HG03457 (cell line): Measurements from ENCODE around the gene MSI2.

Experiments used
- ATAC-seq: cut with Tn5 transposase; IDR thresholded peaks from one replicate; pipeline ENCODE4 v1.9.1; 2021; ENCODE audit warnings: moderate number of reproducible peaks; ENCODE audit not compliant: unreplicated experiment

The MSI2 gene

GRCh38 chr17:57313097-57313835, 56.9 kb downstream of the MSI2 start:
- ATAC-seq: no peak

DNA sequence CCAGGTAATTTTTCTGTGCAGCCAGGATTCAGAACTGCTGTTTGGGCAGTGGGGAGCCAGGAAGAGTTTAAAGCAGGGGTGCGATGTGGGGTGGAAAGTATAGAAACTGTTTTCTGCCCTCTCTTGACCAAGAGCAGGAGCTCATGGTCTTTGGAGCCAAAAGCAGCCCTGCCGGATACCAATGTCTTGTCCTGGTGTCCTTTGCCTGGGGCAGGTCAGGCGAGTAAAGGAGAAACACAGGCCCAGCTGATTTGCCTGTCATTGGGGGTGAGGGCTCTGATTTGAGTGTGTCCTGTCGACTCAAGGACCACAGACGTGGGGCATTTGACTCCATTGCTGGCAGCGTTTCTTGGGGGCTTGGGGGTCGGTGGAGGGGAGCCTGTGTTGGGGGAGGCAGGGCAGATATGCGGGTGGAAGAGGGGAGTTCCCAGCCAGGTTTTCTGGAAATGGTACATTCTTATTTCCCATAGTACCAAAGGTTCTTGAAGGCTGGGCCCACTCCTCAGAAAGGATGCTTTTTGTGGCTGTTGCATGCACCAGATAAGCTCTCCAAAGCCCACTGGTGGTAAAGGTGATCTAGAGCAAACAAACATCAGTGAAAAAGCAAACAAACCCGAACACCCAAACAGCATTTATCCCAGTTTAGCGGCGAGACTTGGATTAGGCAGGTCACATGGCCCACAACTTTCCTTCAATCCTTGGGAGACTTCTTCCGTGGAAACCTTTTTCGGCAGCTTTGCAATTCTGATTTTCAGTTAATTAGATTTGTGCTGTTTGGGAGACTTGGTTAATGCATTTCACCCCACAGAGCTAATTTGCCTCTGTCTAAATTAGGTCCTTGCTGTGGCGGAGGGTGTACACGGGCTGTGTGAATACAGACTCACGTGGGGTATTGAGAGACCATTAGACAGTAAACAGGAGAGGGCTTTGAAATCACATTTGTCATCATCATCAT, 59.0 kb downstream of the MSI2 start:
- no peak for ATAC-seq

DNA sequence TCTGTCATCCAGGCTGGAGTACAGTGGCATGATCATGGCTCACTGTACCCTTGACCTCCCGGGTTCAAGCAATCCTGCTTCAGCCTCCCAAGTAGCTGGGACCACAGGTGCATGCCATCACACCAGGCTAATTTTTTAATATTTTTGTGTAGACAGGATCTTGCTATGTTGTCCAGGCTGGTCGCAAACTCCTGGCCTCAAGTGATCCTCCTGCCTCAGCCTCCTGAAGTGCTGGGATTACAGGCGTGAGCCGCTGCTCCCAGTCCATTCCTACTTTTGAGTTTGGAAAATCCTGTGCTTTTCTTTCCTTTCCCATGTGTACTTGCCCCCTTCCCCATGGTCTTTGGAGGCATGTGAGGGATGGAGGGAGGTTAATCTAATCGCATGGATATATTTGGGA, 60.0 kb downstream of the MSI2 start:
- no peak for ATAC-seq

- no peak for ATAC-seq
Observed at GRCh38 chr17:57317079-57317478, 60.8 kb downstream of the MSI2 start.

DNA sequence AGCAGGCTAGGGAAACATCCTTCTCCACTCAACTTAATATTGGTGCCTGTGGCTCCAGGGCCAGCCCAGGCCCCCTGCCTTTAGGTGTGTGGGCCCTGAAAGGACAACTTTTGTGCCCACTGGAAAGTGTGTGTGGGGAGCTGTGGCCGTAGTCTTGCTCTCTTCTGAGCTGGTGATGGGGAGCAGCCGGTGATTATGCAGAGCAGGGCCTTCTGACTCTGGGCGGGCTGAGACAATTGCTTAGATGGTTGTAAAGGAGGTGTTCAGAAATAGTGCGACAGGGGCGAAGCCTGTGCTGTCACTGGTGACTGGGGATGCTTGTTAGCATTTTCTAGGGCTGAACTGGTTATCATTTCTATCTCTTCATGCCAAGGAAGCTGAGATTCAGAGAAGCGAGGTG, 62.6 kb downstream of the MSI2 start:
- no peak for ATAC-seq

GRCh38 chr17:57319806-57320205, 63.5 kb downstream of the MSI2 start:
- no peak for ATAC-seq

DNA sequence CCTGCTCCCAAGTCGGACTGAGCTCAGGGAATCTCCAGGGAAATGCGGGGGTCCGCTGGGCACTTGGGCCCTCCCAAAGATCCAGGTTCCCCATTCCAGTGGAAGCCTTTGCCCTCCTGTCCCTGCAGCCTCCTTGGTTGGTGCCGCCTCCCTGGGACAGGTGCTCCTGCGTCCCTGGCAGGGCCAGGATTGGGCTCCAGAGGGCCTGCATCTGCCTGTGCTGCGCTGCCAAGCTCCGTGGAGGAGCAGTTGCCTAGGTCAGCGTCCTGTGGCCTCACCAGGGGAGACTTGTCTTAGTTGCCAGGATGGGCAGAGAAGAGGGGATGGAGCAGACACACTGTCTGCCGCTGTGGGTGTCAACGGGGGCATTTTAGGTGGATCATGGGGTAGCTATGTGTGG, 67.1 kb downstream of the MSI2 start:
- ATAC-seq: no peak

GRCh38 chr17:57324060-57324459, 67.7 kb downstream of the MSI2 start:
- no peak for ATAC-seq

DNA sequence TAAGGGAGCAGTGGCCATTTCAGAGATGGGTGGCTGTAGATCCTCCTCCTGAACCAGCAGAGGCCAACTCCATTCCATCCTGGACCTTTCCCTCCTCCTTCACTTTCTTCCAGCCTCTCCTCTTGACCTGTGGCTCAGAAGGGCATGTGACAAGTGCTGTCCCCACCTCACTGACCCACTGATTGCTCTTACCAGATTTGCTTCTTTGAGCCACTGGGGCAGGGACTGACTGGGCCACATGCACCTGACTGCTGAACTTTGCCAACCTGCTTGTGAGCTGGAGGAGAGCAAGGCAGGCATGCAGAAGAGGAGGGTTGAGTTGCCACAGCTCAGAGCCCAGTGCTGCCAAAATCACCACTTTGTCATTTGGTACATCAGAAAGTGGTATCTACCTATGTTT, 68.3 kb downstream of the MSI2 start:
- no peak for ATAC-seq

- no peak for ATAC-seq
Observed at GRCh38 chr17:57326336-57326735, 70.0 kb downstream of the MSI2 start.

DNA sequence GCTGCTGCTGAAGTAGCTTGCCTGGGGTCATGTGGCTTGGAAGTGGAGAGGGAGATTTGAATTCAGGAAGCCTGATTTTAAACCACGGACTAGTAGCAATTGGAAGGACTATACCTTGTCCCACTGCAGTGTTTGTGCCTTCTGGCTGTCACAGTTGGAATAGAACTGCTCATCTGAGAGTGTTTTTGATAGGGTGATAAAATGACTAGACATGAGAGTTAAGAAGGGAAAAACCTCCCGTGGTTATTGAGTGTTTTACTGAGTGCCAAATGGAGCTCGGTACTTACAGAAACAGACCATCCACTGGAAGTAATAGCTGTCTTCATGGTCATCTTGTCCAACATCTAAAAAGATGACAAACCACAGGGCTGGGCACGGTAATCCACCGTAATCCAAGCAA, 70.4 kb downstream of the MSI2 start:
- no peak for ATAC-seq

DNA sequence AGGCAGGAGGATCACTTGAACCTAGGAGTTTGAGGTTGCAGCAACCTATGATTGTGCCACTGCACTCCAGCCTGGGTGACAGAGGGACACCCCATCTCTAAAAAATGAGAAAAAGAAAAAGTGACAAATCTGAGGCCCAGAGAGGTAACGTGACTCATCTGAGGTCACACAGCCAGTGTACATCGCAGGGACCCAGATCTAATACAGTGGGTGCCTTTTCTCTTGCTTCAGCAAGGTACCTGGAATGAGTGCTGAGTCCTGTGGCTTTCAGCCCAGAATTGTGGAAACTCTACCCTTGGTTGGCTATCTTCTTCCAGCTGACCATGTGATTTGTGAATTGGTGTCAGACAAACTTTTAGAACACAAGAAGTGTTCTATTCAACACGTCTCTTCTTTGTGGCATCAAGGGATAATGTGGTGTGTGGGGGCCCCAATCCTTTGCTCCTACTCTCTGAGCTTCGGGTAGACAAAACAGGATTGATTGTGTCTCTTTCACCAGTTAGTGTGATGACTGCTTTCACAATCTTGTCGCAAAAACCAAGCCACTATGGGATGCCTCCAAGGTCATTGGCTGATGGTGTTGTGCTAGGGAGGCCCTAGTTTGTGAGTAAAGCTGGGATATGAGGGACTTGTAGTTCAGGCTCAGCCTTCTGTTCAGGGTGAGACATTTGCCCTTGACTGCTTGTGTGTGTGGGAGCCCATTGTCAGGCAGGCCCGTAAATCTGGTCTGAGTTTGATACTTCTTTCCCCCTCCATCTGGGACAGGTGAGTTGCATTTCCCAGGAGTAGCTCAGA, 71.0 kb downstream of the MSI2 start:
- no peak for ATAC-seq

GRCh38 chr17:57328109-57328882, 72.0 kb downstream of the MSI2 start:
- no peak for ATAC-seq

GRCh38 chr17:57329380-57330214, 73.3 kb downstream of the MSI2 start:
- no peak for ATAC-seq

DNA sequence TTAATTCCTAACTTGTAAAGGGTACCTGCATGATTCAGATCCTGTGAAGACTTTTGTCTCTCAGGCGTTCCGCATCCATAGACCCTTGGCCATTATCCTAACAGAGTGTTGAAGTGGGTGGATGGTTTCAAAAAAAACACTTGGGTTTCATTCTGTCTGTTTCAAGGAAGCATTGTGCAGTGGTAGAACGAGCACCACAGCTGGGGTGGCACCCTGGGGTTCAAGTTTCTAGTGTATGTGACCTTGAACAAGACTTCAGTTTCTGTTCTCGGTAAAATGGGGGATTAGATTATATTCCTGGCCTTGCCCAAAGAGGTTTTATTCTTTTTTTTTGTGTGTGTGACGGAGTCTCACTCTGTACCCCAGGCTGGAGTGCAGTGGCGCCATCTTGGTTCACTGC, 74.3 kb downstream of the MSI2 start:
- no peak for ATAC-seq

DNA sequence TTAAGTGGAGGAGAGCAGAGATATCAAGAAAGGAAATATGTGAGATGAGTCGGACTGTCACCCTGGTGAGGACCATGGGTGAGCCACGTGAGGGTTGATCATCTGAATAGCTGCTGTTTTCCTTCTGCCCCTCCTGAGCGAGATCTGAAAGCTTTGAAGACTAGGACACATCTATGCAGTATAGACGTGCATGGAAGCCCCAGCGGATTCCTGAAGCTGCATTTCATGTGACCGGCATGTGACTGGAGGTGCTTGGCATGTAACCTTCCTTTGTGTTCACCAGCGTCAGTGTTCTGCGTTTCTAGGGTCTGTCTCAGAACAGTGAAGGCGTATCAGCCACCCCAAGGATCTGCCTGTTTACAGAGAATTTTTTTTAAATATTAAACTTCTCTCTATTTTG, 75.1 kb downstream of the MSI2 start:
- ATAC-seq: no peak

GRCh38 chr17:57332501-57332900, 76.2 kb downstream of the MSI2 start:
- no peak for ATAC-seq

DNA sequence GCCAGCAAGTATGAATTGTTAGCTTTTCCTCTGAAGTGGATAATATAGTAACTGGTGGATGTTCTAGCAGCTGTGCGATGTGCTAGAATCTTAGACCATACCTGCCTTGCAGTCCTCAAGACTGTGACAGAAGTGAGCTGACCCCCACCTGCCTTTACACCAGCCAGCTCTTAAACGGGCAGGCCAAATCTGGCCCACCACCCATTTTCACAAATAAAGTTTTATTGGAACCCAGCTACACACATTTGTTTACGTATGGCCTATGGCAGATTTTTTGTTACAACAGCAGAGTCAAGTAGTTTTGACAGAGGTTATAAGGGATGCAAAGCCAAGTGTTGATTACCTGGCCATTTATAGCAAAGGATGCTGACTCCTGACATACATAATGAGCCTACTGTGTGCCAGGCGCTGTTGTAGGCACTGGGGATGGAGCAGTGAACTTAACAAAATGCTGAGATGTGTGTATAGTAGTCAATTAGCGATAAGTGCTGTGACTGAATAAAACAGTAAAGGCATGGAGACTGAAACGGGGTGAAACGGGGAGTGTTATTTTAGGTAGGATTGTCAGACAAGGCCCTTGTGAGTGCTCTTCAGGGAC, 79.0 kb downstream of the MSI2 start:
- ATAC-seq: no peak

GRCh38 chr17:57337390-57337789, 81.1 kb downstream of the MSI2 start:
- no peak for ATAC-seq
